SK-N-SH (cell line): ENCODE results near the gene NID1. TPM values are rescaled to one million over a fixed set of nuclear protein-coding genes. Genes with fewer than 3 reads are reported as not detected.

Source experiments
- CTCF ChIA-PET: fragments of 300-600, 350-600 bp; formaldehyde crosslinking; extraction: SDS; loops from one replicate; lab custom pipeline; 2021; lab: Yijun Ruan, JAX
- POLR2A ChIA-PET: fragments of 350-600 bp; sonication (Branson Sonifier 250); formaldehyde crosslinking; extraction: SDS; loops from one replicate; lab custom pipeline; 2020; ENCODE audit warnings: antibody characterized with exemption, inconsistent platforms; lab: Yijun Ruan, JAX
- DNase-seq: peaks from one replicate; pipeline ENCODE4 v3.0.0; 2012
- H2AFZ ChIP-seq: fragments of 200-600 bp; sonication (generic); 2 replicates; pipeline ENCODE4 v1.8.1; 2016; ENCODE audit warnings: antibody characterized with exemption, mild to moderate bottlenecking, low read depth
- H3F3A ChIP-seq: fragments of 200-600 bp; sonication (generic); replicated peaks from 2 replicates; pipeline ENCODE3; 2016; ENCODE audit warnings: antibody characterized with exemption, mild to moderate bottlenecking; ENCODE audit not compliant: insufficient read depth
- H3K27ac ChIP-seq, 2 experiments: fragments of 200-500 bp in 1 of 2; fragments of 200-600 bp in 1 of 2; sonication (Bioruptor generic) in 1 of 2; sonication (generic), shearing (Covaris generic) in 1 of 2; 2 replicates each; pipeline versions ENCODE4 v1.5.1 to v1.6.1; 2014 to 2016; ENCODE audit warnings: low read depth in 2 of 2, inconsistent platforms in 1 of 2, low read length in 1 of 2, mild to moderate bottlenecking in 1 of 2, mixed read lengths in 1 of 2
- H3K27me3 ChIP-seq: fragments of 200-600 bp; sonication (generic), shearing (Covaris generic); 2 replicates; pipeline ENCODE4 v1.6.1; 2016; ENCODE audit warnings: mixed run types; ENCODE audit not compliant: insufficient read depth
- H3K36me3 ChIP-seq, 2 experiments: fragments of 200-500 bp in 1 of 2; fragments of 200-600 bp in 1 of 2; sonication (Bioruptor generic) in 1 of 2; sonication (generic) in 1 of 2; replicated peaks in 1 of 2; 2 replicates each; pipeline versions ENCODE3 to v1.5.1; 2014 to 2016; ENCODE audit warnings: low read length in 1 of 2, mild to moderate bottlenecking in 1 of 2; ENCODE audit not compliant: insufficient read depth in 2 of 2, control insufficient read depth in 1 of 2
- H3K4me1 ChIP-seq, 2 experiments: fragments of 200-500 bp in 1 of 2; fragments of 200-600 bp in 1 of 2; sonication (Bioruptor generic) in 1 of 2; sonication (generic), shearing (Covaris generic) in 1 of 2; 2 replicates each; pipeline versions ENCODE4 v1.5.1 to v1.6.1; 2014 to 2016; ENCODE audit warnings: low read depth in 1 of 2, low read length in 1 of 2, mixed run types in 1 of 2; ENCODE audit not compliant: insufficient read depth in 2 of 2, control insufficient read depth in 1 of 2
- H3K4me2 ChIP-seq: fragments of 200-600 bp; sonication (generic), shearing (Covaris generic); 2 replicates; pipeline ENCODE4 v1.6.1; 2017; ENCODE audit warnings: mixed run types
- H3K4me3 ChIP-seq, 2 experiments: fragments of 200-500 bp in 1 of 2; fragments of 200-600 bp in 1 of 2; sonication (Bioruptor generic) in 1 of 2; sonication (generic), shearing (Covaris generic) in 1 of 2; 2 replicates each; pipeline versions ENCODE4 v1.5.1 to v1.8.1; 2014 to 2016; ENCODE audit warnings: low read depth in 2 of 2, inconsistent platforms in 1 of 2, low read length in 1 of 2, mild to moderate bottlenecking in 1 of 2, mixed read lengths in 1 of 2, moderate library complexity in 1 of 2
- H3K79me2 ChIP-seq: fragments of 200-600 bp; sonication (generic); 2 replicates; pipeline ENCODE4 v1.8.1; 2017; ENCODE audit warnings: mild to moderate bottlenecking; ENCODE audit not compliant: insufficient read depth
- H3K9ac ChIP-seq: fragments of 200-600 bp; sonication (generic); 2 replicates; pipeline ENCODE4 v1.6.1; 2017; ENCODE audit warnings: mixed run types
- H3K9me2 ChIP-seq: fragments of 200-600 bp; sonication (generic); 2 replicates; pipeline ENCODE4 v1.6.1; 2017; ENCODE audit warnings: mixed run types
- H3K9me3 ChIP-seq: fragments of 200-600 bp; sonication (generic); 2 replicates; pipeline ENCODE4 v1.6.1; 2017; ENCODE audit warnings: mixed run types, mild to moderate bottlenecking, moderate library complexity
- H4K20me1 ChIP-seq: fragments of 200-600 bp; sonication (generic); 2 replicates; pipeline ENCODE4 v1.6.1; 2017; ENCODE audit warnings: mild to moderate bottlenecking, mixed run types; ENCODE audit not compliant: insufficient read depth
- CHD2 ChIP-seq: fragments of 150-350 bp; IDR thresholded peaks from 2 replicates; pipeline ENCODE4 v1.6.1; 2018; ENCODE audit warnings: low read length; ENCODE audit not compliant: partially characterized antibody
- ELF1 ChIP-seq: IDR thresholded peaks from 2 replicates; pipeline ENCODE4 v1.4.0; 2012
- EZH2phosphoT487 ChIP-seq: fragments of 200-600 bp; sonication (generic); IDR thresholded peaks from 2 replicates; pipeline ENCODE4 v1.6.1; 2017; ENCODE audit warnings: low read depth, mixed run types, mild to moderate bottlenecking, antibody characterized with exemption, moderate library complexity, borderline replicate concordance
- MEF2A ChIP-seq: IDR thresholded peaks from 2 replicates; pipeline ENCODE4 v1.4.0; 2012; ENCODE audit warnings: low read depth, borderline replicate concordance
- MXI1 ChIP-seq: IDR thresholded peaks from 2 replicates; pipeline ENCODE4 v1.6.1; 2012; ENCODE audit warnings: mild to moderate bottlenecking, low read depth, low read length, improper control_type of control experiment
- NFIC ChIP-seq: IDR thresholded peaks from 2 replicates; pipeline ENCODE4 v1.4.0; 2012; ENCODE audit warnings: borderline replicate concordance
- POLR2AphosphoS5 ChIP-seq: IDR thresholded peaks from 2 replicates; pipeline ENCODE4 v1.6.1; 2012; ENCODE audit warnings: low read depth, low read length
- RAD21 ChIP-seq: IDR thresholded peaks from 2 replicates; pipeline ENCODE4 v1.6.1; 2012; ENCODE audit warnings: mild to moderate bottlenecking, low read length
- RFX5 ChIP-seq: IDR thresholded peaks from 2 replicates; pipeline ENCODE4 v1.6.1; 2012; ENCODE audit warnings: mild to moderate bottlenecking, improper control_type of control experiment, low read length
- SMC3 ChIP-seq: IDR thresholded peaks from 2 replicates; pipeline ENCODE4 v1.6.1; 2012; ENCODE audit warnings: low read depth, low read length, improper control_type of control experiment
- TAF1 ChIP-seq: IDR thresholded peaks from 2 replicates; pipeline ENCODE4 v1.6.1; 2012; ENCODE audit warnings: low read depth, mild to moderate bottlenecking, low read length, moderate library complexity, borderline replicate concordance
- TEAD4 ChIP-seq: IDR thresholded peaks from 2 replicates; pipeline ENCODE4 v1.4.0; 2012; ENCODE audit warnings: mild to moderate bottlenecking, borderline replicate concordance; ENCODE audit not compliant: insufficient read depth
- YY1 ChIP-seq: IDR thresholded peaks from 2 replicates; pipeline ENCODE4 v1.4.0; 2012; ENCODE audit warnings: low read depth, mild to moderate bottlenecking
- WGBS: methylation state at CpG from one replicate; pipeline ENCODE4 v1.1.6; 2017; ENCODE audit warnings: low lambda C conversion rate; 5-methylcytosine and 5-hydroxymethylcytosine counted together
- polyA plus RNA-seq, 3 experiments: library from polyadenylated mRNA; depleted of rRNA; stranded (reverse); fragments of >200 nt; gene quantifications; 2 replicates each; pipeline ENCODE4 v1.2.3, GENCODE V29; 2012
- TF ChIP-seq, protein P1 (sequence below): IDR thresholded peaks from 2 replicates; pipeline ENCODE4 v1.4.0; 2012; ENCODE audit warnings: low read depth
- TF ChIP-seq, protein P2 (sequence below): fragments of 150-350 bp; IDR thresholded peaks from 2 replicates; pipeline ENCODE4 v1.6.1; 2016; ENCODE audit warnings: mild to moderate bottlenecking, low read depth, low read length
- TF ChIP-seq, protein P3 (sequence below): IDR thresholded peaks from 2 replicates; pipeline ENCODE4 v1.4.0; 2012; ENCODE audit warnings: low read depth, borderline replicate concordance
- TF ChIP-seq, protein P4 (sequence below): fragments of 200-600 bp; sonication (generic); IDR thresholded peaks from 2 replicates; pipeline ENCODE4 v1.6.1; 2017; ENCODE audit warnings: antibody characterized with exemption, mild to moderate bottlenecking, moderate library complexity

NID1 gene
- polyA plus RNA-seq, 1 of the 3 experiments (the other 2 are of a cell fraction), result 74.3 TPM

DNA sequence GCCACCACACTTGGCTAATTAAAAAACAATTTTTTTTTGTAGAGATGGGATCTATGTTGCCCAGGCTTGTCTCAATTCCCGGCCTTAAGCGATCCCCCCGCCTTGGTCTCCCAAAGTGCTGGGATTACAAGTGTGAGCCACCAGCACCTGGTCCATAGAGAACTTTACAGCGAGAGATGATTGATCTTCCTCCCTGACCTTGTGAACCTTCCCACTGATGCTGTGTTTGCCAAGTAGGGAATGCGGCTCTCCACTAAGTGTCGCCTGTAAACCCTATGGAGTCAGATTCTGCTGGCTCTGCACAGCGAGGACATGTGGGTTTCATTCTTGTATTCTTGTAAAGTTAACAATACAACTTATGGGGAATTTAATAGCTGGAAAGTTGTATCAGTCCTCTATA, 116.9 kb downstream of the NID1 start:
- no peaks in the 10 kb centered on the region for H4K20me1 ChIP-seq
- no peak overlapping the region for H3K9ac ChIP-seq
- H3K36me3 ChIP-seq, result no peaks in the 10 kb centered on the region
- DNase-seq, result no peak
- no peak overlapping the region for H3K4me2 ChIP-seq
- no peaks in the 10 kb centered on the region for H3K9me3 ChIP-seq
- H2AFZ ChIP-seq, result no peak overlapping the region
- H3K4me1 ChIP-seq, result no peaks in the 10 kb centered on the region
- no peaks in the 10 kb centered on the region for H3K79me2 ChIP-seq
- WGBS, result 88% methylated on average over 7 of the region's 7 CpGs
- peaks cover 2% of the 10 kb centered on the region for H3F3A ChIP-seq
- POLR2A ChIA-PET, result no interaction called here
- TF ChIP-seq, protein P1, sequence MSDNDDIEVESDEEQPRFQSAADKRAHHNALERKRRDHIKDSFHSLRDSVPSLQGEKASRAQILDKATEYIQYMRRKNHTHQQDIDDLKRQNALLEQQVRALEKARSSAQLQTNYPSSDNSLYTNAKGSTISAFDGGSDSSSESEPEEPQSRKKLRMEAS, result no peak
- TF ChIP-seq CHD2, result no peak
- TF ChIP-seq, protein P2, sequence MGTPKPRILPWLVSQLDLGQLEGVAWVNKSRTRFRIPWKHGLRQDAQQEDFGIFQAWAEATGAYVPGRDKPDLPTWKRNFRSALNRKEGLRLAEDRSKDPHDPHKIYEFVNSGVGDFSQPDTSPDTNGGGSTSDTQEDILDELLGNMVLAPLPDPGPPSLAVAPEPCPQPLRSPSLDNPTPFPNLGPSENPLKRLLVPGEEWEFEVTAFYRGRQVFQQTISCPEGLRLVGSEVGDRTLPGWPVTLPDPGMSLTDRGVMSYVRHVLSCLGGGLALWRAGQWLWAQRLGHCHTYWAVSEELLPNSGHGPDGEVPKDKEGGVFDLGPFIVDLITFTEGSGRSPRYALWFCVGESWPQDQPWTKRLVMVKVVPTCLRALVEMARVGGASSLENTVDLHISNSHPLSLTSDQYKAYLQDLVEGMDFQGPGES, result no peak
- no peak for TF ChIP-seq EZH2phosphoT487
- TF ChIP-seq MXI1, result no peak
- TF ChIP-seq SMC3, result no peak
- TF ChIP-seq RAD21, result no peak
- TF ChIP-seq, protein P3, sequence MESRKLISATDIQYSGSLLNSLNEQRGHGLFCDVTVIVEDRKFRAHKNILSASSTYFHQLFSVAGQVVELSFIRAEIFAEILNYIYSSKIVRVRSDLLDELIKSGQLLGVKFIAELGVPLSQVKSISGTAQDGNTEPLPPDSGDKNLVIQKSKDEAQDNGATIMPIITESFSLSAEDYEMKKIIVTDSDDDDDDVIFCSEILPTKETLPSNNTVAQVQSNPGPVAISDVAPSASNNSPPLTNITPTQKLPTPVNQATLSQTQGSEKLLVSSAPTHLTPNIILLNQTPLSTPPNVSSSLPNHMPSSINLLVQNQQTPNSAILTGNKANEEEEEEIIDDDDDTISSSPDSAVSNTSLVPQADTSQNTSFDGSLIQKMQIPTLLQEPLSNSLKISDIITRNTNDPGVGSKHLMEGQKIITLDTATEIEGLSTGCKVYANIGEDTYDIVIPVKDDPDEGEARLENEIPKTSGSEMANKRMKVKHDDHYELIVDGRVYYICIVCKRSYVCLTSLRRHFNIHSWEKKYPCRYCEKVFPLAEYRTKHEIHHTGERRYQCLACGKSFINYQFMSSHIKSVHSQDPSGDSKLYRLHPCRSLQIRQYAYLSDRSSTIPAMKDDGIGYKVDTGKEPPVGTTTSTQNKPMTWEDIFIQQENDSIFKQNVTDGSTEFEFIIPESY, result no peak
- TF ChIP-seq YY1, result no peak
- CTCF ChIA-PET, result no interaction called here
- H3K27me3 ChIP-seq, result no peaks in the 10 kb centered on the region
- H3K4me3 ChIP-seq, result no peak overlapping the region
- no peak overlapping the region for H3K27ac ChIP-seq
- no peaks in the 10 kb centered on the region for H3K9me2 ChIP-seq

DNA sequence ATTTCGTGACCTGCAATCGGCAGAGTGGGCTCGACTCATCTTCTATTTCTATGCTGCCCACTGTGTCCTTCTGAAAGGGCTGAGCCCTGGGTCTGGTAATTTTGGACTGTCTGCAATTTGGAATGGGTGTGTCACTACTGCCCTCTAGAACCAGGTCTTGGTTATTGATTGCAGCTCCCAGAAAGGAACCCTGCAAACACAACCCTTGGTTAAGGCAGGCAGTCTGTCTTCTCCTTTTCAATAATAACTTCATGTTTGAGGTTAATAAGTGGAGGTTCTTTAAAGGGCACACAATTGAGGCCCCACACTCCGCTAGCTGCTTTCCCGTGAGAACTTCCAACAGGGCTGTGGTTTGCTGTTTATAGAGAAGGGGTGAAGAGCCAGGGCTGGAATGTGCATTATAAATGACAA, 118.3 kb downstream of the NID1 start:
- Histone ChIP-seq H3K9me3 (no peaks in the 10 kb centered on the region), H3K79me2 (no peaks in the 10 kb centered on the region), H3K9me2 (no peaks in the 10 kb centered on the region), H3K36me3 (no peaks in the 10 kb centered on the region), H3K4me2 (no peak overlapping the region), H3K9ac (no peak overlapping the region), H4K20me1 (no peaks in the 10 kb centered on the region), H3K27ac (no peak overlapping the region), H2AFZ (no peak overlapping the region), H3K4me1 (no peaks in the 10 kb centered on the region), H3K4me3 (no peak overlapping the region), H3K27me3 (no peaks in the 10 kb centered on the region), H3F3A (peaks cover 3% of the 10 kb centered on the region)
- 91% methylated on average over 5 of the region's 5 CpGs for WGBS
- POLR2A ChIA-PET, result no interaction called here
- DNase-seq, result no peak
- CTCF ChIA-PET, result interaction anchor here (0.8 to 1.2 kb wide), 5 partner anchors 10 to 103 kb away, joined by 3 to 4 read pairs (median 4); no protein-coding TSS in a partner anchor
- TF ChIP-seq TAF1 (no peak), RFX5 (no peak), POLR2AphosphoS5 (no peak), ELF1 (no peak), MEF2A (no peak), NFIC (no peak), TEAD4 (no peak)
- TF ChIP-seq, protein P2, result no peak
- TF ChIP-seq, protein P3, result no peak
- TF ChIP-seq, protein P4, sequence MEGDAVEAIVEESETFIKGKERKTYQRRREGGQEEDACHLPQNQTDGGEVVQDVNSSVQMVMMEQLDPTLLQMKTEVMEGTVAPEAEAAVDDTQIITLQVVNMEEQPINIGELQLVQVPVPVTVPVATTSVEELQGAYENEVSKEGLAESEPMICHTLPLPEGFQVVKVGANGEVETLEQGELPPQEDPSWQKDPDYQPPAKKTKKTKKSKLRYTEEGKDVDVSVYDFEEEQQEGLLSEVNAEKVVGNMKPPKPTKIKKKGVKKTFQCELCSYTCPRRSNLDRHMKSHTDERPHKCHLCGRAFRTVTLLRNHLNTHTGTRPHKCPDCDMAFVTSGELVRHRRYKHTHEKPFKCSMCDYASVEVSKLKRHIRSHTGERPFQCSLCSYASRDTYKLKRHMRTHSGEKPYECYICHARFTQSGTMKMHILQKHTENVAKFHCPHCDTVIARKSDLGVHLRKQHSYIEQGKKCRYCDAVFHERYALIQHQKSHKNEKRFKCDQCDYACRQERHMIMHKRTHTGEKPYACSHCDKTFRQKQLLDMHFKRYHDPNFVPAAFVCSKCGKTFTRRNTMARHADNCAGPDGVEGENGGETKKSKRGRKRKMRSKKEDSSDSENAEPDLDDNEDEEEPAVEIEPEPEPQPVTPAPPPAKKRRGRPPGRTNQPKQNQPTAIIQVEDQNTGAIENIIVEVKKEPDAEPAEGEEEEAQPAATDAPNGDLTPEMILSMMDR, result peak; percentile 41
